AG04450 (cell line): ENCODE data around the gene OR6S1. TPM values are rescaled to one million over a fixed set of nuclear protein-coding genes. Genes with fewer than 3 reads are reported as not detected.

Source experiments
- CTCF ChIA-PET: fragments of 300-600, 350-600 bp; formaldehyde crosslinking; extraction: SDS; loops from one replicate; lab custom pipeline; 2022; ENCODE audit warnings: antibody characterized with exemption, inconsistent platforms; lab: Charles Lee
- POLR2A ChIA-PET: fragments of 350-600 bp; formaldehyde crosslinking; extraction: SDS; loops from one replicate; lab custom pipeline; 2021; ENCODE audit warnings: antibody characterized with exemption, inconsistent platforms; lab: Yijun Ruan, JAX
- DNase-seq: peaks from one replicate; pipeline ENCODE4 v3.0.0-alpha.2; 2011; ENCODE audit warnings: low read depth, low spot score
- H3K27ac ChIP-seq: one replicate; pipeline ENCODE4 v1.5.1; 2012; ENCODE audit warnings: low read depth, low read length, control low read depth
- H3K27me3 ChIP-seq: one replicate; pipeline ENCODE4 v1.6.0; 2012; ENCODE audit warnings: low read length; ENCODE audit not compliant: control insufficient read depth, insufficient read depth
- H3K4me3 ChIP-seq: 2 replicates; pipeline ENCODE4 v1.5.1; 2011; ENCODE audit warnings: mild to moderate bottlenecking, low read depth, low read length, control low read depth
- H3K9me3 ChIP-seq: 2 replicates; pipeline ENCODE4 v1.5.1; 2012; ENCODE audit warnings: low read length; ENCODE audit not compliant: control insufficient read depth, insufficient read depth
- CTCF ChIP-seq: IDR thresholded peaks from 2 replicates; pipeline ENCODE4 v1.5.1; 2011; ENCODE audit warnings: low read depth, low read length, control low read depth, inconsistent platforms
- polyA plus RNA-seq: library from polyadenylated mRNA; depleted of rRNA; stranded (reverse); fragments of >200 nt; gene quantifications from 2 replicates; pipeline ENCODE4 v1.2.3, GENCODE V29; 2011

The OR6S1 gene
- polyA plus RNA-seq, 1 experiment: not detected

GRCh38 chr14:20680363-20680762 lies 38.9 kb upstream of the OR6S1 start:
- DNase-seq: no peak
- CTCF ChIA-PET: interaction anchor here (0.8 to 3.0 kb wide), 6 partner anchors 11 to 291 kb away, joined by 3 to 22 read pairs (median 14); no protein-coding TSS in a partner anchor
- Histone ChIP-seq H3K27ac (no peak overlapping the region), H3K9me3 (no peaks in the 10 kb centered on the region), H3K4me3 (peak overlapping the region; percentile 86), H3K27me3 (no peaks in the 10 kb centered on the region)
- POLR2A ChIA-PET: no interaction called here
- TF ChIP-seq CTCF: no peak

DNA sequence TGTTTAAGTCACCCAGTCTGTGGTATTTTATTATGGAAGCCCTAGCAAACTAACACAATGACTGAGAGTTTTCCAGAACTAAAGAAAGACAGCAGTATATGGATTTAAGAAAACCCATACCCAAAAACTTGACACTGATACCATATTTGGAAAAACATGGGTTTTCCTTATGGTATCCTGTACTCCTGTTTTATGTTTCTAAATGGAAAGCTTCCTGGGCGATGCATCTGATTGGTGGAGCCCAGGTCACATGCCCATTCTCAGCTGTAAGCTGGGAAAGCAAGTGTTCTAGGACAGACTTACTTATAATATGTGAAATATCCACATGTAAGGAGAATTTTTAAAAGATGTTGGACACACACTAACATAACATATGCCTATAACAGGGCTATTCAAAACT lies 38.4 kb upstream of the OR6S1 start:
- Histone ChIP-seq H3K4me3 (no peak overlapping the region), H3K27ac (no peak overlapping the region), H3K9me3 (no peaks in the 10 kb centered on the region), H3K27me3 (no peaks in the 10 kb centered on the region)
- TF ChIP-seq CTCF: no peak
- ChIA-PET POLR2A (no interaction called here), CTCF (interaction anchor here (1.3 to 3.0 kb wide), 4 partner anchors 11 to 179 kb away, joined by 3 to 22 read pairs (median 18); no protein-coding TSS in a partner anchor)
- DNase-seq: no peak

- Histone ChIP-seq H3K9me3 (no peaks in the 10 kb centered on the region; the same call in 1 of the 2 replicates), H3K27ac (no peak overlapping the region), H3K27me3 (no peaks in the 10 kb centered on the region), H3K4me3 (no peak overlapping the region)
- DNase-seq: no peak
- TF ChIP-seq CTCF: no peak
- ChIA-PET POLR2A (no interaction called here), CTCF (interaction anchor here (1.6 kb wide), 1 partner anchor 295 kb away, joined by 5 read pairs; no protein-coding TSS in a partner anchor)
These were observed 34.6 kb upstream of the OR6S1 start for GRCh38 chr14:20676072-20676471.

DNA sequence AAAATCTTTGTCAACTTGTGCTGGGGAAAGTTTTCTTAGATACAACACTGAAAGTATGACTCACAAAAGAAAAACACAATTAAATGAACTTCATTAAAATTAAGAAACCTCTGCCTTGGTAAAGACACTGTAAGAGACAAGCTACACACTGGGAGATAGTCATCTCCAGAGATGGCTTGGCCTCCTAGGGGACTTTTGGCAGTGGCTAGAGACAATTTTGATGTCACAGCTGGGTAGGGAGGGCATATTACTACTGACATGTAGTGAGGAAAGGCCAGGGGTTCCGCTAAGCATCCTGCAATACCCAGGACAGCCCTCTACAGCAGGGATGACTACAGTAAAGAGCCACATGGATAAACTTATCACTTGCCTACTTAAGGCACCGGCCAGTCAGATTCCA lies 34.2 kb upstream of the OR6S1 start:
- H3K9me3 ChIP-seq: no peaks in the 10 kb centered on the region; the same call in 1 of the 2 replicates
- no peak overlapping the region for H3K4me3 ChIP-seq
- POLR2A ChIA-PET: no interaction called here
- CTCF ChIA-PET: interaction anchor here (1.6 kb wide), 1 partner anchor 295 kb away, joined by 5 read pairs; no protein-coding TSS in a partner anchor
- TF ChIP-seq CTCF: no peak
- no peaks in the 10 kb centered on the region for H3K27me3 ChIP-seq
- DNase-seq: no peak
- H3K27ac ChIP-seq: no peak overlapping the region

DNA sequence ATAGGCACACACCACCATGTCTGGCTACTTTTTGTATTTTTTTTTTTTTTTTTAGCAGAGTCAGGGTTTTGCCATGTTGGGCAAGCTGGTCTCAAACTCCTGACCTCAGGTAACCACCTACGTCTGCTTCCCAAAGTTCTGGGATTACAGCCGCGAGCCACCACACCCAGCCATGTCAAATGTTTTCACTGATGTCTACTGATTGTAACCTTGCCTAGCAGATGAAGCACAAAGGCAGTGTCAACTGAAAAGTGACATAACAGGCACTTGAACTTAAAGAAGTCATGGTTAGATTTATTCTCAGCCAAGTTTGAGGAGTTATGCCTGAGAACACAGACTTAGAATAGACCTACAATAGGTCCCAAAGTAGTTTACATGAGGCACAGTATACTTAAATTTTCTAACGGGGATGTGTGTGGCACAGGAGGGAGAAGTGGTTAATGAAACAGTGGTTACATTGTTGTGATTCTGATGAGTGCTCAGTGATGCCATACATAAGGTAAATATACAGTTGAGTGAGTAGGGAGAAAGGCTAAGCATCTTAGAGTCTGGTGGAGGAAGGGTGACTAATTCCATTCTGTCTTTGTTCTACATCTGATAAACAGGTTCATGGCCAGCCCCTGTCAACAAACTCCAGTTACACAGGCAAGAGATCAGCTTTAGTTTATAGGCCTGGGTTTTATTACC lies 30.2 kb upstream of the OR6S1 start:
- no peak for DNase-seq
- no peak overlapping the region for H3K27ac ChIP-seq
- ChIA-PET POLR2A (no interaction called here), CTCF (no interaction called here)
- TF ChIP-seq CTCF: no peak
- no peaks in the 10 kb centered on the region; the same call in 1 of the 2 replicates for H3K9me3 ChIP-seq
- H3K27me3 ChIP-seq: no peaks in the 10 kb centered on the region
- no peak overlapping the region for H3K4me3 ChIP-seq
